ENCODE measurements around the gene TMEM17.
"Not testable (repeated sequence)": the region's sequence is repeated elsewhere in the genome, so short reads cannot be mapped to it uniquely, and the experiment has no call there.

Gene TMEM17

DNA sequence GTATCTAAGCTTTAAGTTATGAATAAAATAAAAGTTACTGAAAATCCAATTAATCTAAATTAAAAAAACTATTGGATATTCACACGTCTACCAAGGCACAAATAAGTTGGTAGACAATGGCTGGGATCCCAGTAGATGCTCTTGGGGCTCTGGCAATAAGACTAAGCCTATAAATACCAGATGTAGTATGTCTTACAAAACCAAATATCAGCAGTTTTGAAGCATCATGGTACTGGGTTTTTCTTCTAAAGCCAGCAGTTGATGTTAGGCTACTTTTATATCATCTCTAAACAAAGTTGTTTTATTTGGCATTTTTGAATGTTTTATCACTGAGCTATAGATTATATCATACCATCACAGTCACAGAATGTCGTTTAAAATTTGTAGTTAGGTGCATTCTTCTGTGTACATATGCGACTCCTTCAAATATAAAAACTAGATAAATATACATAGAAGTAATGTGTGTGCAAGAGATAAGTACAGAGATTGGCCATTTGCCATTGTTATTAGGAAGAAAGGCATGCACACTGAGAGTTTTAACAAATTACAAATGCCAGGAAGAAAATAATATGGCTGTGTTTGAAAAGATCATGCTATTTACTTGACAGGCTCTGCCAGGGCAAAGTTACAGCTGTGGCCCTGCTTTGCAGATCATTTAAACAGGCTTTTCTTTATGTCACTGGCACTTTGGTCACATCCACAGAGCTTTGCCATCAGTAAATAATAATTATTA is 21.6 kb upstream of the TMEM17 start:
- Mint-ChIP-seq H3K27me3 (peaks cover 24% of the 10 kb centered on the region in 2 donors), H3K4me1 (no peaks in the 10 kb centered on the region), H3K4me3 (no peak overlapping the region), H3K36me3 (no peaks in the 10 kb centered on the region), H3K9me3 (peaks cover 11% of the 10 kb centered on the region in 2 donors), H3K27ac (no peak overlapping the region)
- ATAC-seq (replicated peaks): no peak
- DNase-seq: no peak

DNA sequence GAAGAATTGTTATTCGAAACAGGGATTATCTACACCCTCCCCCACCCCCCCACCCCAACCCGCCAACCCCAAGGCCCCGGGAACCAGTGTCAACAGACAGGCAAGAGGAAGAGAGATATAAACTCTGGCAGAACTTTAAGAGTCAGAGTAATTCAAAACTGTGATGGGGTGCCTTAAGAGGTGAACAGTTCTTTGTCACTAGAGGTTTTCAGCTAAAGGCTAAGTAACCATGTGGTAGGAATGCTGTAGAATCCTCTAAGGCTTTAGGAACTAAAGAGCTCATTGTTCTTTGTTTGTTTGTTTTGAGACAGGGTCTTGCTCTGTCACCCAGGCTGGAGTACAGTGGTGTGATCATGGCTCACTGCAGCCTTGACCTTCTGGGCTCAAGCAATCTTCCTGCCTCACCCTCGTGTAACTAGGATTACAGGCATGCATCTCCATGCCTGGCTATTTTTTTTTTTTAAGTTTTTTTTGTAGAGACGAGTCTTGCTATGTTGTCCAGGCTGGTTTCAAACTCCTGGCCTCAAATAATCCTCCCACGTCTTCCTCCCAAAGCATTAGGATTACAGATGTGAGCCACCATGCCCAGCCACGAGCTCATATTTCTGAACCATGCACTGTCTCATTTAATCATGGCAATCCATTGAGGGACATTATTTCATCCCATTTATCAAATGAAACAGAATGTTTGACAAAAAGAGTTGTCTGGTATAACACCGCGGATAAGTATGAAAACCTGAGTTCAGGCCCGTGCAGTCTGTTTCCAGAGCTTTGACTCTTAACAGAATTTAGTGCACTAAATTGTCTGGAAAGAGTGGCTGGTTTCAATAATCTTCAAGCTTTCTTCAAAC is 20.8 kb upstream of the TMEM17 start:
- DNase-seq: no peak
- Mint-ChIP-seq H3K9me3 (peaks cover 7% of the 10 kb centered on the region in 2 donors), H3K36me3 (no peaks in the 10 kb centered on the region), H3K27me3 (peaks cover 16 to 18% of the 10 kb centered on the region in 2 donors), H3K4me3 (no peak overlapping the region), H3K27ac (no peak overlapping the region), H3K4me1 (no peaks in the 10 kb centered on the region)
- ATAC-seq (replicated peaks): no peak

DNA sequence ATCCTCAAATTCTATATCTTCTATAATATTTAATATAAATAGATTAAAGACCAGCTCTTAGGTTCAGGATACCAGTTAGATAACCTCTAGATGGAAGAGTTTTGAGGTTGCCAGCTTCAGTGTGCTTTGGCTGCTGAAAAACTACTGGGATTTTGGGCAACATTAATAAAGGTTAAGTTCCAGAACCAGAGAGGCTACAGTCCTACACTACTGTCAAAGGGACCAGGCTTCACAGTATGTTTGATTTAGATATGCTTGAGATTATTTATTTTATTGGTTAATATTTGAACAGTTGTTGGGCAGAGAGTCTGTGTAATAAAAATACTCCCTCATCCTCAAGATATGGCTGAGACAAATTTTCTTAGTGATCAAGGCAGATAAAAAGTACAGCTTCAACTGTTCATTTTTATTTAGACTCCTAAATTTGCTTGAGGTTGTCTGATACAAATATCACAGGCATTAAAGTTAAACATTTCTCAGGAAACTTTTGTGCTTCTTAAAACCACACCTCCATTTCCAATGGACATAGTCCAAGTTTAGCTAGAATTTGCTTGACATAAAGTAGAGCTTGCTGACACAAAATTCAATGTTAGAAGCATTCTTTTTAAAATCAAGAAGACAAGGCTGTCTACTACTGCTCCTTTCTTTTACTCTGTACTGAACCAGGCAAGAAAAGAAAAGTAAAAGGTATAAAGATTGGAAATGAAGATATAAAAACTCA is 19.7 kb upstream of the TMEM17 start:
- no peak for ATAC-seq (replicated peaks)
- H3K36me3 Mint-ChIP-seq: no peaks in the 10 kb centered on the region

DNA sequence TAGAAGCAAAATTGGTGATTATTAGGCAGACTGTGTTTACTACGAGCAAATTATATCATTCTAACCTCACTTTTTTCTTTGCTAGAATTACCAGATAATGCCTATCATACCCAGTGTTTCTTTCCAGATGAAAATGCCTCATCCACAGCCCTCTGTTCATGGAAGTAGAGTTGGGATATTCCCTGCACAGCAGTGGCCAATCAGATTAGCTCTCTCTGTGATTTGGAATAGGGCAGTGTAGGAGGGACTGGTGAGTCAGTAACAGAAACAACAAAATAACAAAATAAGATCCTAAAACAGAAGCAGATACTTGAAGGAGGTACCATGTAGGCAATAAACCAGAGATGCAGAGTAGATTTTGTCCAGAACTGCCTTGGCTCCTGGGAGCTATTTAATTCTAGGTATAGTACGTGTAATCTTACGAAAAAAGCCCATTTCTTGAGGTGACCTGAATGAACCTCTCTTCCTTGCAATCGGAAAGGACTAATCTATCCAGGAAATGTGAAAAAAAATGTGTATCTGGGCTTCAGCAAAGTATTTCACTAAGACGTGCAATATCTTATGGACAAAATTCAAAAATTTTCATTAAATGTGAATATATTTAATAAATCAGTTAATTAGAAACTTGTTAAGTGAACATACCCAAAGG is 18.4 kb upstream of the TMEM17 start:
- Mint-ChIP-seq H3K27me3 (peaks cover 14 to 16% of the 10 kb centered on the region in 2 donors), H3K27ac (no peak overlapping the region), H3K4me3 (no peak overlapping the region), H3K9me3 (peaks cover 8 to 15% of the 10 kb centered on the region in 2 donors), H3K4me1 (no peaks in the 10 kb centered on the region), H3K36me3 (no peaks in the 10 kb centered on the region)
- DNase-seq (no peak), ATAC-seq (replicated peaks) (no peak)

More for the DNA sequence above, 19.7 kb upstream of the TMEM17 start:
- H3K4me1 Mint-ChIP-seq: no peaks in the 10 kb centered on the region
- peaks cover 14 to 16% of the 10 kb centered on the region in 2 donors for H3K27me3 Mint-ChIP-seq
- peaks cover 7% of the 10 kb centered on the region in 2 donors for H3K9me3 Mint-ChIP-seq
- H3K27ac Mint-ChIP-seq: no peak overlapping the region
- DNase-seq: no peak
- no peak overlapping the region for H3K4me3 Mint-ChIP-seq

DNA sequence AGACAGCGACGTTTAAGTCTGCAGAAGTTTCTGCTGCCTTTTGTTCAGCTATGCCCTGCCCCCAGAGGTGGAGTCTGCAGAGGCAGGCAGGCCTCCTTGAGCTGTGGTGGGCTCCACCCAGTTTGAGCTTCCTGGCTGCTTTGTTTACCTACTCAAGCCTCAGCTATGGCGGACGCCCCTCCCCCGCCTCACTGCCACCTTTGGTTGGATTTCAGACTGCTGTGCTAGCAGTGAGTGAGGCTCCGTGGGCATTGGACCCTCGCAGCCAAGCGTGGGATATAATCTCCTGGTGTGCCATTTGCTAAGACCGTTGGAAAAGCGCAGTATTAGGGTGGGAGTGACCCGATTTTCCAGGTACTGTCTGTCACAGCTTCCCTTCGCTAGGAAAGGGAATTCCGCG is 15.1 kb upstream of the TMEM17 start:
- not testable (repeated sequence) for H3K4me3 Mint-ChIP-seq; DNase-seq; ATAC-seq (replicated peaks); H3K4me1 Mint-ChIP-seq; H3K27ac Mint-ChIP-seq; H3K36me3 Mint-ChIP-seq
- Mint-ChIP-seq H3K9me3 (peaks cover 17 to 29% of the 10 kb centered on the region in 2 donors), H3K27me3 (peaks cover 23 to 26% of the 10 kb centered on the region in 2 donors)

DNA sequence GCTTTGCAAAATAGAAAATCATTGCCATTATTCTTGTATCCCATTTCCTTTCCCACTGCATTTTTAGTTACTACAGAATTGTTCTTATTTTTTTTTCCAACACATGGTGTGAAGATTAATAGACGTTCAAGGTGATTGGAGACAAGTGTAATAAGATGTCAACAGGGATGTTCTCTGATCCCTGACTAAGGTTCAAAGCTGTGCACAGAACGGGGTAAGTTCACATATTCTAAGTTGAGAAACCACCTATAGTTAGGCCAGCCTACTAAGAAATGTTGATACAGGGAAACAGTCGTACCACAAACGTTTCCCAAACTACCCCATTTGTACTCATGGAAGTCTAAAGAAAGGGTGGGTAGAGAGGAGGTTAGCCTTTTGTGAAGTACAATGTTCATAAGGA is 6.4 kb upstream of the TMEM17 start:
- Mint-ChIP-seq H3K9me3 (peaks cover 4 to 5% of the 10 kb centered on the region in 2 donors), H3K36me3 (no peaks in the 10 kb centered on the region), H3K4me3 (no peak overlapping the region), H3K27me3 (peaks cover 14 to 34% of the 10 kb centered on the region in 2 donors), H3K4me1 (peaks cover 0 to 1% of the 10 kb centered on the region in 2 donors), H3K27ac (no peak overlapping the region)
- no peak for ATAC-seq (replicated peaks)
- no peak for DNase-seq

DNA sequence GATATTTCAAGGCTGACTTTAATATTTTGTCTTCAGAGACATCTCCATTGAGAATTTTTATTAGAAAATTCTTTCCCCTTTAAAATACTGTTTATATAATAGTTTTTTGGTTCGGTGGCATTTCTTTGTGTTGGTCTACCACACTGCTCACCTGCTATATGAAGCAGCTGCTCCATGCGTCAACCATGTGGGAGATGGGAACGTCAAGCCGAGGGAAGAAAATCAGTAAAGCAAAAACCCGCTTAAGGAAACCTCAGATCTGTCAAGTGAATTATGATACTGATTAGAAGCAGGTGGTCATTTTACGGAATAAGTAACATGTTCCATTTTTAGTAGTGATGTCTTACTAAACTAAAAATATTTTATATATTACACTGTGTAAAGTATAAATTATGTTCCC is 5.6 kb upstream of the TMEM17 start:
- peaks cover under 1 to 1% of the 10 kb centered on the region in 2 donors for H3K4me1 Mint-ChIP-seq
- no peak overlapping the region for H3K27ac Mint-ChIP-seq
- no peaks in the 10 kb centered on the region for H3K36me3 Mint-ChIP-seq
- H3K27me3 Mint-ChIP-seq: peaks cover 14 to 34% of the 10 kb centered on the region in 2 donors
- H3K9me3 Mint-ChIP-seq: peaks cover 0 to under 1% of the 10 kb centered on the region in 2 donors
- ATAC-seq (replicated peaks) (no peak), DNase-seq (no peak)
- no peak overlapping the region for H3K4me3 Mint-ChIP-seq

DNA sequence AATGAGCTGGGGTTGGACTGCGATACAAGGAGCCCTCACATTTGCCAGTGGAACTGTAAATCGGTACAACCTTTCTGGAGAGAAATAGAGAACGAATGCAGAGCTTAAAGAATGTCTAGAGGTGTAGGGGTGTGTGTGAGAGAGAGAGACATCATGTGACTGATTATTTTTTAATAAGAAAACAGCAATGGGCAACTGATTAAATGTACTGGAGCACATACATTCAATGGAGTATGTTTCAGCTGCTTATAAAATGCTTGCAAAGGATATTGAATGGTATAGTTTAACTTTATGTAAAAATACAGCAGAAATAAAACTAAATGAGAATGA is 391 bp upstream of the TMEM17 start:
- no peak overlapping the region for H3K27ac Mint-ChIP-seq
- peak; percentile 36 to 45 for ATAC-seq (replicated peaks)
- no peak for DNase-seq
- peaks cover 12 to 20% of the 10 kb centered on the region in 2 donors for H3K27me3 Mint-ChIP-seq
- peak overlapping the region; percentile 84 to 87 for H3K4me3 Mint-ChIP-seq
- no peaks in the 10 kb centered on the region for H3K9me3 Mint-ChIP-seq
- peaks cover 5 to 7% of the 10 kb centered on the region in 2 donors for H3K4me1 Mint-ChIP-seq
- H3K36me3 Mint-ChIP-seq: no peaks in the 10 kb centered on the region

DNA sequence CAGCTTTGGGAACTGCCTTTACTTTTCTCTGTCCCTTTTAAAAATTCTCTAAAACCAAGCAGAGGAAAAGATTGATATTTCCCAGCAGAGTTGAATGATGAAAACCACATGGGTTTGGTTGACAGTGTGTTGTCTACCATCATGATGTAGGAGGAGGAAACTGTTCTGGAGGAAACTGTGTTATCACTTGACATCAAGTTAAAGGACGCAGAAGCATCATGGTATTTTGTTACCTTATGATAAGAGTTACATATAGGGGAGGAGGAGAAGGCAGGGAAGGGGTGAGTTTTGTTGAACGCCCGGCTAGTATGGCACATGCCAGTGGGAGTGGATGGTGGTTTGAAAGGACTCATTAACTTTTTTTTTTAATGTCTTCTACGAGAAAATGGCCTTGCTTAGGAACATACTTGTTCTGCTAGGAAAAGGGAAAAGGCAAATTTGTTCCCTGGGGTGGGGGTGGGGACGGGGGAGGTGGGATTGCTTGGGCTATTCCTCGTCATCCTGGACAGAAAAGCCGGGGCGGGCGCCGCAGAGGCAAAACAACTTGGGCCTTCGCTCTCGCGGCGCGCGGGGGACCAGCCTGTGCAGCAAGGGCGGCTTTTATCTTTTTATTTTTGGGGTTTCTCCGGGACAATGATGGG is 766 bp downstream of the TMEM17 start:
- no peak for ATAC-seq (replicated peaks)
- peaks cover 5 to 7% of the 10 kb centered on the region in 2 donors for H3K4me1 Mint-ChIP-seq
- peak overlapping the region; percentile 85 for H3K27ac Mint-ChIP-seq
- H3K36me3 Mint-ChIP-seq: no peaks in the 10 kb centered on the region
- H3K27me3 Mint-ChIP-seq: peaks cover 12 to 20% of the 10 kb centered on the region in 2 donors
- H3K9me3 Mint-ChIP-seq: no peaks in the 10 kb centered on the region
- DNase-seq: no peak
- peak overlapping the region; percentile 84 to 87 for H3K4me3 Mint-ChIP-seq

DNA sequence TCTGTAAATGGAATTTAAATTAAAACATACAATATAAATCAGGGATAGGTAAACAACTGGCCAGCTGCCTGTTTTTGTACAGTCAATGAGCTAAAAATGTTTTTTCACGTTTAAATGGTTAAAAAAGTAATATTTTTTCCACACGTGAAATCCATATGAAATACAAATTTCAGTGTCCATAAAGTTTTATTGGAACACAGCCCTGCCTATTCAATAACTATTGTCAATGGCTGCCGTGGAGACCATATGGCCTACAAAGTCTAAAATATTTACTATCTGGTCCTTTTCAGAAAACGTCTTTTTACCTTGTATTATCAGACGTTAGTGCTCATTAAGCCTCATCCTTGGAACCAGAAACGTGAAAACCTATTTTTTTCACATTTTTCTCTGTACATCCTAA is 1.3 kb downstream of the TMEM17 start:
- H3K27ac Mint-ChIP-seq: no peak overlapping the region
- no peaks in the 10 kb centered on the region for H3K36me3 Mint-ChIP-seq
- DNase-seq: no peak
- no peak for ATAC-seq (replicated peaks)
- no peak overlapping the region for H3K4me3 Mint-ChIP-seq
- H3K27me3 Mint-ChIP-seq: peaks cover 12 to 20% of the 10 kb centered on the region in 2 donors
- H3K9me3 Mint-ChIP-seq: no peaks in the 10 kb centered on the region
- H3K4me1 Mint-ChIP-seq: peaks cover 5 to 7% of the 10 kb centered on the region in 2 donors

DNA sequence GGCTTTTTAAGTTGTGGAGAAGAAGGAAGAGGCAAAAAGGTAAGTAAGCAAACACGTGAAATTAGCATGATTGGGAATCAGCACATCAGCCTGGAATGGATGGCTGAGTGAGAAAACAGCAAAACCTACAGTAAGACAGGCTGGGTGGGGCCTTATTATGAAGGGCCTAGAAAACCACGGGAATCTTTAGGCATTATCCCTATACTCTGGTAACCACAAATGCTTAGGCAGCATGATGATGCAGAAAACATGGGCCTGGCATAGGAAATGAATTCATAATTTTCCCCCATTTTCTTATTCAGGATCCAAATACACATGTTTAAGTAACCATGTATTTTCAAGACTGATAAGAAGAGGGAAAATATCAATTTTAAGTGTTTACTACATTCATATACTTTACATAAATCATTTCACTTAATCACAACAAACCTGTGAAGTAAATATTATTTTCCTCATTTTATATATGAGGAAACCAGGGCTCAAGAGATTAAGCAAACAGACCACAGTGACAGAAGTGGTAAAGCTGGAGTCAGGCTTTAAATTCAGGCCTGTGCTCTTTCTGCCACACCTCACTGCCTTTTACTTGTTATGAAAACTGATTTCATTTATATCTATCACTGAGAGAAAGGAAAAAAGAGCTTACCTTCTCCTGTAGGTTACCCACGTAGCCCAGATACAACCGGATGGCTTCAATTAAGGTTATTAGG is 4.0 kb downstream of the TMEM17 start:
- no peaks in the 10 kb centered on the region for H3K36me3 Mint-ChIP-seq
- H3K4me1 Mint-ChIP-seq: peaks cover 5 to 7% of the 10 kb centered on the region in 2 donors
- H3K9me3 Mint-ChIP-seq: no peaks in the 10 kb centered on the region
- H3K27me3 Mint-ChIP-seq: peaks cover 4 to 6% of the 10 kb centered on the region in 2 donors
- no peak overlapping the region for H3K27ac Mint-ChIP-seq
- ATAC-seq (replicated peaks) (no peak), DNase-seq (no peak)
- H3K4me3 Mint-ChIP-seq: no peak overlapping the region

DNA sequence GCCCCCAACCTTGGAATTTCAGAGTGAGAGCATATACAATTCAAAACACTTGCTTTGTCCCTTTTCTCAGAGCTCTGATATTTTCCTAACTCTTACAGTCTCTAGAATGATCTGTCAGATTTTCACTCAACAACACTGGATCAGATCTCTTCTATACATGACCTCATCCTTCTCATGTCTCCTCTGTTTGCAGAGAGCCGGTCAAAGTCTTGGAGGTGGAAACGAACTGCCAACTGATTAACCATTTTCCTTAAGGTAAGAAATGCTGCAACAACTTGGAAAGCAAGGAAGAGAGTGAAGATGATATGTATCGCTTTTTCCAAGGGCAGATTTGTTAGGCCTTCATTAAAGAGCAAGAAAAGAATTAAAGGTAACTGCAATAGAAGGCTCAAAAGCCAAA is 4.9 kb downstream of the TMEM17 start:
- Mint-ChIP-seq H3K27ac (no peak overlapping the region), H3K4me3 (no peak overlapping the region), H3K4me1 (peaks cover under 1 to 2% of the 10 kb centered on the region in 2 donors), H3K36me3 (no peaks in the 10 kb centered on the region), H3K27me3 (peaks cover under 1 to 4% of the 10 kb centered on the region in 2 donors), H3K9me3 (no peaks in the 10 kb centered on the region)
- DNase-seq (no peak), ATAC-seq (replicated peaks) (no peak)

DNA sequence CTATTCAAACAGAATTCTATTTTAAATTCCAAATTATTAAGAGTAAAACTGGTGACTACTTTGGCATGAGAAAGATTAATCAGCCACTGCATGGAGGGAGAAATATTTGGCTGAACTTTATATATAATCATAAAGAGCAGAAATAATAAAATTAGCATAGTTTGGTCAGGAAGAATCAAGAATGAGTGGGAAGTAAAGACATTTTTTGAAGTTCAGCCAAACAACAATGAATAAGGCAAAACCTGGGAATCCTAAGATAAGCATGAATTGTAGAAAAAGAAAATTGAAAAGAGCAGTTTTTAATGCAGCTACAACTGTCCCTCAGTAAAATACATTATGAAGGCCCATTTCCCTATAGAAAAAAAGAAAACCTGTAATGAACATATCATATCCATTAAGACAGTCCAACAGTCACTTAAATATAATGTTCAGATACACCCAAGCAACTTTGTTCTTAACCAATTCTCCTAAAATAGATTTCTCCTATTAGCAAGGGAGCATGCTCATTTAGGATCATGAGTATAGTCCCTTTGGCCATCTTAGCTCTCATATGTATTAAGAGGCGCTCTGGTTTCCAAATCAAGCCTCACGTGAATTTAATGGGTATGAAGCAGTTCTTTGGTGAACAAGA is 6.5 kb downstream of the TMEM17 start:
- DNase-seq: no peak
- ATAC-seq (replicated peaks): no peak
- H3K4me3 Mint-ChIP-seq: no peak overlapping the region
- H3K27me3 Mint-ChIP-seq: no peaks in the 10 kb centered on the region
- H3K36me3 Mint-ChIP-seq: no peaks in the 10 kb centered on the region
- H3K4me1 Mint-ChIP-seq: no peaks in the 10 kb centered on the region
- no peak overlapping the region for H3K27ac Mint-ChIP-seq
- H3K9me3 Mint-ChIP-seq: no peaks in the 10 kb centered on the region

All from stimulated activated naive B cell treated with anti-CD40 and anti-IgM and Interleukin-4, amounts not matched to agents 10 μg/mL and 1 μg/mL and 100 μg/mL, for 72 hours (primary cell).